GM10266 (cell line): ENCODE results near the gene RIF1.

ENCODE experiments used
- DNase-seq: peaks from one replicate; pipeline ENCODE4 v3.0.0; 2012; ENCODE audit errors: extremely low spot score
- CTCF ChIP-seq: IDR thresholded peaks from 2 replicates; pipeline ENCODE4 v1.5.1; 2012; ENCODE audit warnings: mild to moderate bottlenecking, low read depth; ENCODE audit not compliant: control insufficient read depth, insufficient read depth; ENCODE audit errors: missing control alignments

RIF1 gene

GRCh38 chr2:151470556-151470955, 60.9 kb downstream of the RIF1 start:
- no peak for DNase-seq
- TF ChIP-seq CTCF: no peak

- DNase-seq: no peak
- TF ChIP-seq CTCF: no peak
Observed at GRCh38 chr2:151472966-151473365, 63.3 kb downstream of the RIF1 start.

DNA sequence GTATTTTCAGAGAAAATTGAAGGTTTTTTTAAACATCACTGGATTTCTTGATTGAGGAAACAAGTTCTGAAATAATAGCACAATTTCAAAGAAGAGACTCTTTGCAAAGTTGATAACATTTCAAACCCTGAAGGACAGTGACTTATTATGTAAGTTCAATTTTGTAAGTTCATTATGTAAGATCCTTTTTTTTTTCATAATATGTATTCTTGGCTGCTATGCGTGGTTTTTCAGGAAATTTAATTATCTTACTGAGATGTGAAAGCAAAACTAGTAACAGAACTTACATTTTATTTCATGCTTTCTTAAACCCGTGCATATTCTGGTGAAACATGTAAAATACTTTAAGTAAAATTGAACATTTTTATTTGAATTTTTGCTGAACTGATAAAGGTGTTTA, 65.4 kb downstream of the RIF1 start:
- DNase-seq: no peak
- TF ChIP-seq CTCF: no peak

DNA sequence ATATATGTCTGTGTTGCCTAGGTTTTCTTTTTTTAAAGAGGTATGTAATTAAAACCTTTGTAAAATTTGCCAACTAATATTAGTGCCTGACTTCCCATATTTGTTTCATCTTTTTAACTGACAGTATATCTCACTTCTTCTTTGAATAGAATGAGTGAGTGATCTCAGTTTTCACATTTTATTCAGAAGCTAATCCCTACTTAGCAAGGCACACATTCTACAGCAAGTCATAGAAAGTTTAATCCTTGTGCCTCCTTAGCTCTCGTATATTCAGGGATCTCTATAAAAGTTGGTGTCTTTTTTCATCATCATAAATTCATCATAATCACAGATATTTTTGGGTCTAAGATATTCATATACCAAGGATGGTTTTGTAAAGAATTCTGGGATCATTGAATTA, 66.6 kb downstream of the RIF1 start:
- DNase-seq: no peak
- TF ChIP-seq CTCF: no peak

DNA sequence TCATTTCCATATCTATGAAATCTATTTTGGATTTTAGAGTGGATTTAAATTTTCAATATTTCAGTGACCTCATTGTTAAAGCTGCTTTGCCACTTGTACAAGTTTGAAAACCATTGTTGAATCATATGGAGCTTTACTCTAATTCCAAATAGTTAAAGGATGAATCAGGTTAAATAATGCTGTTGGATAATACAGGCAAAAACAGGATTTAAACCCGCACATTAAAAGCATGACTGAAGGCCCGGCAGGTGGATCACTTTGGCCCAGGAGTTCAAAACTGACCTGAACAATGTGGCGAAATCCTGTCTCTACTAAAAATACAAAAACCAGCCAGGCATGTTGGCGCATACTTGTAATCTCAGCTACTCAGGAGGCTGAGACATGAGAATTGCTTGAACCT, 68.3 kb downstream of the RIF1 start:
- no peak for DNase-seq
- no peak for TF ChIP-seq CTCF

- TF ChIP-seq CTCF: no peak
- no peak for DNase-seq
Observed at GRCh38 chr2:151481744-151482143, 72.0 kb downstream of the RIF1 start.

- TF ChIP-seq CTCF: no peak
Observed at GRCh38 chr2:151482171-151482725, 72.5 kb downstream of the RIF1 start.

More at GRCh38 chr2:151482171-151482725, 72.5 kb downstream of the RIF1 start:
- no peak for DNase-seq
